GM18508 (cell line): ENCODE measurements around the gene ZCCHC13.
"Not testable (repeated sequence)": the region's sequence is repeated elsewhere in the genome, so short reads cannot be mapped to it uniquely, and the experiment has no call there.

Source experiments
- ATAC-seq: cut with Tn5 transposase; IDR thresholded peaks from one replicate; pipeline ENCODE4 v1.9.1; 2021; ENCODE audit warnings: moderate number of reproducible peaks; ENCODE audit not compliant: insufficient read depth, unreplicated experiment

The ZCCHC13 gene

GRCh38 chrX:74319321-74319720 lies 15.3 kb downstream of the ZCCHC13 start:
- not testable (repeated sequence) for ATAC-seq

GRCh38 chrX:74321191-74321590 lies 17.2 kb downstream of the ZCCHC13 start:
- ATAC-seq: no peak

GRCh38 chrX:74324131-74324530 lies 20.2 kb downstream of the ZCCHC13 start:
- ATAC-seq: no peak

GRCh38 chrX:74325130-74326059 lies 21.4 kb downstream of the ZCCHC13 start:
- no peak for ATAC-seq

GRCh38 chrX:74338852-74339251 lies 34.9 kb downstream of the ZCCHC13 start:
- no peak for ATAC-seq

- ATAC-seq: no peak
These were observed 36.1 kb downstream of the ZCCHC13 start for GRCh38 chrX:74340051-74340450.

- ATAC-seq: not testable (repeated sequence)
These were observed 38.2 kb downstream of the ZCCHC13 start for GRCh38 chrX:74342211-74342610.

- ATAC-seq: peak; percentile 77
These were observed 39.6 kb downstream of the ZCCHC13 start for GRCh38 chrX:74343343-74344279.

GRCh38 chrX:74344280-74344622 lies 40.3 kb downstream of the ZCCHC13 start:
- ATAC-seq: no peak

GRCh38 chrX:74346088-74346487 lies 42.1 kb downstream of the ZCCHC13 start:
- no peak for ATAC-seq

GRCh38 chrX:74349387-74349786 lies 45.4 kb downstream of the ZCCHC13 start:
- ATAC-seq: no peak

GRCh38 chrX:74351760-74352159 lies 47.8 kb downstream of the ZCCHC13 start:
- no peak for ATAC-seq

- ATAC-seq: no peak
These were observed 50.0 kb downstream of the ZCCHC13 start for GRCh38 chrX:74353984-74354383.
